Astrocyte (in vitro differentiated cells and primary cell): ENCODE measurements around the gene TMEM132C. TPM values are rescaled to one million over a fixed set of nuclear protein-coding genes. Genes with fewer than 3 reads are reported as not detected.

ENCODE experiments used
- DNase-seq: peaks from one replicate; pipeline ENCODE4 v3.0.0-alpha.2; 2010; ENCODE audit warnings: low read depth
- FAIRE-seq: peaks from 2 replicates; lab custom pipeline; 2011; peaks lifted over from hg19 to GRCh38; lab: Jason Lieb, UNC
- H2AFZ ChIP-seq: 2 replicates; pipeline ENCODE4 v1.6.0; 2012; ENCODE audit warnings: low read depth, low read length, inconsistent platforms
- H3K27ac ChIP-seq: 2 replicates; pipeline ENCODE4 v1.5.1; 2011; ENCODE audit warnings: low read depth, low read length, inconsistent platforms
- H3K27me3 ChIP-seq: 2 replicates; pipeline ENCODE4 v1.6.0; 2011; ENCODE audit warnings: low read length, inconsistent platforms; ENCODE audit not compliant: insufficient read depth
- H3K36me3 ChIP-seq: 2 replicates; pipeline ENCODE4 v1.5.1; 2011; ENCODE audit warnings: low read length, inconsistent platforms; ENCODE audit not compliant: insufficient read depth
- H3K4me1 ChIP-seq: 2 replicates; pipeline ENCODE4 v1.5.1; 2011; ENCODE audit warnings: low read length, inconsistent platforms; ENCODE audit not compliant: insufficient read depth
- H3K4me2 ChIP-seq: 2 replicates; pipeline ENCODE4 v1.6.0; 2012; ENCODE audit warnings: low read length, inconsistent platforms
- H3K4me3 ChIP-seq: 2 replicates; pipeline ENCODE4 v1.5.1; 2011; ENCODE audit warnings: low read depth, mild to moderate bottlenecking, low read length, inconsistent platforms; ENCODE audit not compliant: insufficient read depth
- H3K79me2 ChIP-seq: 2 replicates; pipeline ENCODE4 v1.6.0; 2012; ENCODE audit warnings: mild to moderate bottlenecking, low read length, inconsistent platforms; ENCODE audit not compliant: insufficient read depth
- H3K9ac ChIP-seq: 2 replicates; pipeline ENCODE4 v1.6.0; 2012; ENCODE audit warnings: mild to moderate bottlenecking, low read length, inconsistent platforms
- H3K9me3 ChIP-seq: 2 replicates; pipeline ENCODE4 v1.5.1; 2012; ENCODE audit warnings: low read depth, mild to moderate bottlenecking, low read length, inconsistent platforms; ENCODE audit not compliant: insufficient read depth
- H4K20me1 ChIP-seq: 2 replicates; pipeline ENCODE4 v1.6.0; 2012; ENCODE audit warnings: low read length, inconsistent platforms; ENCODE audit not compliant: insufficient read depth
- H3K27ac Mint-ChIP-seq: one replicate; pipeline ENCODE4 v1.8.0; 2021; ENCODE audit warnings: mild to moderate bottlenecking, mixed read lengths; ENCODE audit not compliant: unreplicated experiment
- H3K27me3 Mint-ChIP-seq: one replicate; pipeline ENCODE4 v1.8.0; 2021; ENCODE audit warnings: low read depth, mixed read lengths; ENCODE audit not compliant: unreplicated experiment
- H3K36me3 Mint-ChIP-seq: one replicate; pipeline ENCODE4 v1.8.0; 2021; ENCODE audit warnings: low read depth, mixed read lengths; ENCODE audit not compliant: unreplicated experiment
- H3K4me1 Mint-ChIP-seq: one replicate; pipeline ENCODE4 v1.8.0; 2021; ENCODE audit warnings: low read depth, mixed read lengths; ENCODE audit not compliant: unreplicated experiment
- H3K4me3 Mint-ChIP-seq: one replicate; pipeline ENCODE4 v1.8.0; 2021; ENCODE audit warnings: mild to moderate bottlenecking, moderate library complexity, mixed read lengths; ENCODE audit not compliant: unreplicated experiment
- H3K9me3 Mint-ChIP-seq: one replicate; pipeline ENCODE4 v1.8.0; 2021; ENCODE audit warnings: mild to moderate bottlenecking, mixed read lengths; ENCODE audit not compliant: unreplicated experiment
- EZH2 ChIP-seq: IDR thresholded peaks from 2 replicates; pipeline ENCODE4 v1.6.1; 2012; ENCODE audit warnings: mild to moderate bottlenecking, low read length, inconsistent platforms; ENCODE audit not compliant: insufficient read depth
- total RNA-seq: library from RNA; stranded (reverse); gene quantifications from 2 replicates; pipeline ENCODE4 v1.2.1, GENCODE V29; 2021
- TF ChIP-seq, protein P1 (sequence below): IDR thresholded peaks from 2 replicates; pipeline ENCODE4 v1.5.1; 2011; ENCODE audit warnings: low read depth, mild to moderate bottlenecking, inconsistent platforms, low read length, moderate library complexity; ENCODE audit not compliant: insufficient read depth

The TMEM132C gene
- total RNA-seq, 1 donor from 2014 or later, result not detected

GRCh38 chr12:128415036-128415560 is 148.1 kb downstream of the TMEM132C start:
- Mint-ChIP-seq H3K9me3 (peaks cover 10% of the 10 kb centered on the region), H3K36me3 (no peaks in the 10 kb centered on the region), H3K27me3 (no peaks in the 10 kb centered on the region), H3K4me1 (no peaks in the 10 kb centered on the region), H3K27ac (no peak overlapping the region), H3K4me3 (no peak overlapping the region)
- Histone ChIP-seq H3K36me3 (no peaks in the 10 kb centered on the region), H3K27ac (no peak overlapping the region), H3K27me3 (no peaks in the 10 kb centered on the region), H3K4me2 (no peak overlapping the region), H3K4me3 (no peak overlapping the region), H2AFZ (no peak overlapping the region), H3K9me3 (peaks cover 11% of the 10 kb centered on the region), H4K20me1 (no peaks in the 10 kb centered on the region), H3K4me1 (no peaks in the 10 kb centered on the region), H3K9ac (no peak overlapping the region), H3K79me2 (no peaks in the 10 kb centered on the region)
- DNase-seq, result no peak
- TF ChIP-seq, protein P1, sequence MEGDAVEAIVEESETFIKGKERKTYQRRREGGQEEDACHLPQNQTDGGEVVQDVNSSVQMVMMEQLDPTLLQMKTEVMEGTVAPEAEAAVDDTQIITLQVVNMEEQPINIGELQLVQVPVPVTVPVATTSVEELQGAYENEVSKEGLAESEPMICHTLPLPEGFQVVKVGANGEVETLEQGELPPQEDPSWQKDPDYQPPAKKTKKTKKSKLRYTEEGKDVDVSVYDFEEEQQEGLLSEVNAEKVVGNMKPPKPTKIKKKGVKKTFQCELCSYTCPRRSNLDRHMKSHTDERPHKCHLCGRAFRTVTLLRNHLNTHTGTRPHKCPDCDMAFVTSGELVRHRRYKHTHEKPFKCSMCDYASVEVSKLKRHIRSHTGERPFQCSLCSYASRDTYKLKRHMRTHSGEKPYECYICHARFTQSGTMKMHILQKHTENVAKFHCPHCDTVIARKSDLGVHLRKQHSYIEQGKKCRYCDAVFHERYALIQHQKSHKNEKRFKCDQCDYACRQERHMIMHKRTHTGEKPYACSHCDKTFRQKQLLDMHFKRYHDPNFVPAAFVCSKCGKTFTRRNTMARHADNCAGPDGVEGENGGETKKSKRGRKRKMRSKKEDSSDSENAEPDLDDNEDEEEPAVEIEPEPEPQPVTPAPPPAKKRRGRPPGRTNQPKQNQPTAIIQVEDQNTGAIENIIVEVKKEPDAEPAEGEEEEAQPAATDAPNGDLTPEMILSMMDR, result no peak
- no peak for TF ChIP-seq EZH2
- no peak for FAIRE-seq

DNA sequence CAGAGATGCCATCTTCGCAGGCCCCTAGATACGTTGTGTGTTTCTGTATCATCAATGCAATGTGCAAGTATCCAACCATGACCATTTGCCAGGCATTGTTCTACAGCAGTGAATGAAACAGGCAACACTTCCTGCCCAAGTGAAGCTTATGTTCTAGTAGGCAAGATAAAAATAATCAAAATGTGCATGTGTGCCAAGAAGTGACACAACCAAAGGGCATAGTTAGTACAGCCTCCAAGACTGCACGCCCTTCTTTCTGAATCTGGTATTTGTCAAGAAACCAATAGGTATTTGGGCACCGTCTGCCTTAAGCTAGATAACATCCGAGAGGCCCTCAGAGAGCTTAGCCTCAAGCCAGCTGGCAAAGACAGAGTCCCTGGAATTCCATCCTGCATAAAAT is 152.0 kb downstream of the TMEM132C start:
- Mint-ChIP-seq H3K4me1 (no peaks in the 10 kb centered on the region), H3K27me3 (no peaks in the 10 kb centered on the region), H3K9me3 (peaks cover 8% of the 10 kb centered on the region), H3K27ac (no peak overlapping the region), H3K36me3 (no peaks in the 10 kb centered on the region), H3K4me3 (no peak overlapping the region)
- Histone ChIP-seq H3K36me3 (no peaks in the 10 kb centered on the region), H3K27ac (no peak overlapping the region), H3K79me2 (no peaks in the 10 kb centered on the region), H4K20me1 (no peaks in the 10 kb centered on the region), H3K9me3 (peaks cover 21% of the 10 kb centered on the region), H3K4me2 (no peak overlapping the region), H3K27me3 (no peaks in the 10 kb centered on the region), H3K4me3 (no peak overlapping the region), H3K4me1 (no peaks in the 10 kb centered on the region), H2AFZ (no peak overlapping the region), H3K9ac (no peak overlapping the region)
- DNase-seq (no peak), FAIRE-seq (no peak)
- TF ChIP-seq, protein P1, result no peak
- no peak for TF ChIP-seq EZH2

DNA sequence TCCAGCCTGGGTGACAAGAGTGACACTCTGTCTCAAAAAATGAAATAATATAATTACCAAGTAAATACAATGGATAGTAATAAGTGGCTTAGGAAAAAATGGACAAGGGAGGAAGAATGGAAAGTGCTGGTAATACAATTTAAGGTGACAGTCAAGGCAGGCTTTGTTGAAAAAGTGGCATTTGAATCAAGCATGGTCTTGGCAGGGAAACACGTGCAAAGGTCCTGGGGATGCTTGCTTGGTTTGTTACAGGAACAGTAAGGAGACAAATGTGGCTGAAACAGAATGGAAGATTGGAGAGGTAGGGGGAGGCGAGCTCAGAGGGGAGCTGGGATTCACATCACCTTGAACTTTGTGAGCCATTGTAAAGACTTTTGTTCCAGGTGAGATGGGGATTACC is 153.2 kb downstream of the TMEM132C start:
- no peak for TF ChIP-seq EZH2
- TF ChIP-seq, protein P1, result no peak
- H3K4me3 Mint-ChIP-seq, result no peak overlapping the region
- no peaks in the 10 kb centered on the region for H3K4me1 ChIP-seq
- no peak overlapping the region for H3K4me3 ChIP-seq
- H2AFZ ChIP-seq, result no peak overlapping the region
- H3K4me1 Mint-ChIP-seq, result no peaks in the 10 kb centered on the region
- no peak overlapping the region for H3K4me2 ChIP-seq
- H3K27me3 ChIP-seq, result no peaks in the 10 kb centered on the region
- peaks cover 11% of the 10 kb centered on the region for H3K9me3 Mint-ChIP-seq
- FAIRE-seq, result no peak
- no peaks in the 10 kb centered on the region for H4K20me1 ChIP-seq
- H3K27ac ChIP-seq, result no peak overlapping the region
- no peak overlapping the region for H3K9ac ChIP-seq
- H3K36me3 ChIP-seq, result no peaks in the 10 kb centered on the region
- H3K9me3 ChIP-seq, result peaks cover 19% of the 10 kb centered on the region
- H3K27me3 Mint-ChIP-seq, result no peaks in the 10 kb centered on the region
- DNase-seq, result no peak
- no peak overlapping the region for H3K27ac Mint-ChIP-seq
- H3K79me2 ChIP-seq, result no peaks in the 10 kb centered on the region
- no peaks in the 10 kb centered on the region for H3K36me3 Mint-ChIP-seq
